GM12872 (cell line): ENCODE data around the gene ARHGEF28.

Experiments used
- CTCF ChIP-seq: IDR thresholded peaks from 3 replicates; pipeline ENCODE4 v1.5.1; 2011; ENCODE audit warnings: low read depth, mild to moderate bottlenecking, low read length, moderate library complexity; ENCODE audit not compliant: insufficient read depth

ARHGEF28 gene

GRCh38 chr5:73859696-73860095 is 233.7 kb downstream of the ARHGEF28 start:
- no peak for TF ChIP-seq CTCF

GRCh38 chr5:73861313-73861988 is 235.5 kb downstream of the ARHGEF28 start:
- TF ChIP-seq CTCF: no peak

GRCh38 chr5:73862796-73863195 is 236.8 kb downstream of the ARHGEF28 start:
- TF ChIP-seq CTCF: no peak

GRCh38 chr5:73863876-73864275 is 237.9 kb downstream of the ARHGEF28 start:
- TF ChIP-seq CTCF: no peak

- TF ChIP-seq CTCF: no peak
Observed at GRCh38 chr5:73865315-73865714, 239.3 kb downstream of the ARHGEF28 start.

GRCh38 chr5:73867345-73868335 is 241.6 kb downstream of the ARHGEF28 start:
- no peak for TF ChIP-seq CTCF

GRCh38 chr5:73883646-73884045 is 257.6 kb downstream of the ARHGEF28 start:
- no peak for TF ChIP-seq CTCF
